Natural killer cell (primary cell): ENCODE measurements around the gene ADGRV1. TPM values are rescaled to one million over a fixed set of nuclear protein-coding genes. Genes with fewer than 3 reads are reported as not detected.

Experiments used
- ATAC-seq, 3 donors: fragments of 150-1000 bp in 2 of 3; fragments of 200-7000 bp in 1 of 3; cut with Tn5 transposase; 1 replicate in 1 of 3; 2 replicates in 2 of 3; pipeline ENCODE4 v1.10.0; 2021; ENCODE audit warnings: mild to moderate bottlenecking in 2 of 3, moderate library complexity in 2 of 3
- DNase-seq, 2 donors: peaks; one replicate each; pipeline versions ENCODE4 v3.0.0 to v3.0.0-alpha.2; 2013 to 2021; ENCODE audit warnings: mixed read lengths in 1 of 2
- H3K27ac ChIP-seq: one replicate; pipeline ENCODE4 v1.5.1; 2013; ENCODE audit warnings: mild to moderate bottlenecking, low read length
- H3K27me3 ChIP-seq: one replicate; pipeline ENCODE4 v1.6.1; 2013; ENCODE audit warnings: low read length; ENCODE audit not compliant: control insufficient read depth, insufficient read depth
- H3K36me3 ChIP-seq: one replicate; pipeline ENCODE4 v1.6.1; 2013; ENCODE audit warnings: low read length; ENCODE audit not compliant: control insufficient read depth, insufficient read depth
- H3K4me1 ChIP-seq: one replicate; pipeline ENCODE4 v1.6.1; 2013; ENCODE audit warnings: low read length; ENCODE audit not compliant: control insufficient read depth, insufficient read depth
- H3K4me3 ChIP-seq: one replicate; pipeline ENCODE4 v1.5.1; 2013; ENCODE audit warnings: low read length
- H3K9me3 ChIP-seq: one replicate; pipeline ENCODE4 v1.6.1; 2013; ENCODE audit warnings: low read length; ENCODE audit not compliant: control insufficient read depth, insufficient read depth
- H3K27ac Mint-ChIP-seq, 2 donors: one replicate each; pipeline ENCODE4 v1.8.0; 2022; ENCODE audit warnings: mild to moderate bottlenecking in 2 of 2, mixed read lengths in 2 of 2, moderate library complexity in 1 of 2
- H3K27me3 Mint-ChIP-seq, 2 donors: one replicate each; pipeline ENCODE4 v1.8.0; 2022; ENCODE audit warnings: low read depth in 2 of 2, mixed read lengths in 2 of 2
- H3K36me3 Mint-ChIP-seq: one replicate; pipeline ENCODE4 v1.8.0; 2022; ENCODE audit warnings: mixed read lengths
- H3K4me1 Mint-ChIP-seq, 2 donors: one replicate each; pipeline ENCODE4 v1.8.0; 2022; ENCODE audit warnings: mixed read lengths in 2 of 2
- H3K4me3 Mint-ChIP-seq: one replicate; pipeline ENCODE4 v1.8.0; 2022; ENCODE audit warnings: mild to moderate bottlenecking, moderate library complexity, mixed read lengths
- H3K9me3 Mint-ChIP-seq, 2 donors: one replicate each; pipeline ENCODE4 v1.8.0; 2022; ENCODE audit warnings: mixed read lengths in 2 of 2
- CTCF ChIP-seq: fragments of 200-600 bp; IDR thresholded peaks from one replicate; pipeline ENCODE4 v1.8.0; 2022; ENCODE audit warnings: antibody characterized with exemption
- WGBS: methylation state at CpG from one replicate; pipeline ENCODE4 v1.1.7; 2013; ENCODE audit warnings: missing lambda C conversion rate; ENCODE audit not compliant: insufficient coverage; 5-methylcytosine and 5-hydroxymethylcytosine counted together
- intact Hi-C: fragments of 100-400 bp; cut with micrococcal nuclease; formaldehyde crosslinking; loops from one replicate; pipeline ENCODE4 v1.14.2; 2022
- total RNA-seq, 4 donors: library from RNA; stranded (reverse); fragments of 120-200 nt in 1 of 4; gene quantifications; one replicate each; pipeline versions ENCODE4 v1.2.3 to v1.2.4, GENCODE V29; 2013 to 2022

Gene ADGRV1
- total RNA-seq, 3 donors from 2014 or later (not counting 1 experiment from before 2014, with no cell fraction given): 0.50 to 0.71 TPM; not detected in 1

- H3K36me3 ChIP-seq: no peaks in the 10 kb centered on the region
- H3K27me3 ChIP-seq: no peaks in the 10 kb centered on the region
- no peak overlapping the region for H3K27ac ChIP-seq
- no peaks in the 10 kb centered on the region for H3K9me3 ChIP-seq
- no peak for TF ChIP-seq CTCF
- no peak overlapping the region for H3K4me3 Mint-ChIP-seq
- DNase-seq (no peak), ATAC-seq (no peak)
- H3K4me3 ChIP-seq: no peak overlapping the region
- no peaks in the 10 kb centered on the region for H3K4me1 Mint-ChIP-seq
- H3K27ac Mint-ChIP-seq: no peak overlapping the region
- no peaks in the 10 kb centered on the region for H3K27me3 Mint-ChIP-seq
- no peaks in the 10 kb centered on the region for H3K4me1 ChIP-seq
- intact Hi-C loops: no loop called here
- peaks cover 0 to 2% of the 10 kb centered on the region in 2 donors for H3K9me3 Mint-ChIP-seq
- H3K36me3 Mint-ChIP-seq: no peaks in the 10 kb centered on the region
Measured at GRCh38 chr5:90718387-90718786, 159.8 kb downstream of the ADGRV1 start.

GRCh38 chr5:90739567-90739966 is 181.0 kb downstream of the ADGRV1 start:
- 89% methylated on average over 1 of the region's 1 CpG for WGBS
- H3K27ac ChIP-seq: no peak overlapping the region
- H3K4me1 ChIP-seq: no peaks in the 10 kb centered on the region
- Mint-ChIP-seq H3K9me3 (peaks cover 14 to 20% of the 10 kb centered on the region in 2 donors), H3K4me3 (no peak overlapping the region), H3K36me3 (peaks cover 7% of the 10 kb centered on the region), H3K4me1 (no peaks in the 10 kb centered on the region), H3K27me3 (no peaks in the 10 kb centered on the region), H3K27ac (no peak overlapping the region)
- TF ChIP-seq CTCF: no peak
- no peaks in the 10 kb centered on the region for H3K27me3 ChIP-seq
- ATAC-seq: no peak
- DNase-seq: no peak
- H3K9me3 ChIP-seq: no peaks in the 10 kb centered on the region
- H3K36me3 ChIP-seq: no peaks in the 10 kb centered on the region
- H3K4me3 ChIP-seq: no peak overlapping the region
- intact Hi-C loops: no loop called here

- no peak overlapping the region for H3K4me3 ChIP-seq
- 90% methylated on average over 4 of the region's 4 CpGs for WGBS
- H3K27ac ChIP-seq: no peak overlapping the region
- no peaks in the 10 kb centered on the region for H3K27me3 ChIP-seq
- no peaks in the 10 kb centered on the region for H3K9me3 ChIP-seq
- H3K36me3 ChIP-seq: no peaks in the 10 kb centered on the region
- peaks cover 7% of the 10 kb centered on the region for H3K36me3 Mint-ChIP-seq
- H3K4me1 Mint-ChIP-seq: no peaks in the 10 kb centered on the region
- no peak for ATAC-seq
- intact Hi-C loops: no loop called here
- H3K4me1 ChIP-seq: no peaks in the 10 kb centered on the region
- TF ChIP-seq CTCF: no peak
- H3K9me3 Mint-ChIP-seq: peaks cover 14 to 20% of the 10 kb centered on the region in 2 donors
- H3K27ac Mint-ChIP-seq: no peak overlapping the region
- no peak overlapping the region for H3K4me3 Mint-ChIP-seq
- DNase-seq: no peak
- no peaks in the 10 kb centered on the region for H3K27me3 Mint-ChIP-seq
Measured at GRCh38 chr5:90740244-90740799, 181.7 kb downstream of the ADGRV1 start.

GRCh38 chr5:90741022-90741564 is 182.5 kb downstream of the ADGRV1 start:
- no peaks in the 10 kb centered on the region for H3K4me1 ChIP-seq
- ATAC-seq (no peak), DNase-seq (no peak)
- Mint-ChIP-seq H3K36me3 (peaks cover 7% of the 10 kb centered on the region), H3K4me3 (no peak overlapping the region), H3K4me1 (no peaks in the 10 kb centered on the region), H3K27me3 (no peaks in the 10 kb centered on the region), H3K27ac (no peak overlapping the region), H3K9me3 (peaks cover 14 to 20% of the 10 kb centered on the region in 2 donors)
- no peaks in the 10 kb centered on the region for H3K27me3 ChIP-seq
- no peak overlapping the region for H3K27ac ChIP-seq
- H3K36me3 ChIP-seq: no peaks in the 10 kb centered on the region
- H3K4me3 ChIP-seq: no peak overlapping the region
- TF ChIP-seq CTCF: no peak
- no peaks in the 10 kb centered on the region for H3K9me3 ChIP-seq
- intact Hi-C loops: no loop called here
- 88% methylated on average over 2 of the region's 2 CpGs for WGBS
